HG03103 (cell line): Measurements from ENCODE around the gene PEX7.
"Not testable (repeated sequence)": the region's sequence is repeated elsewhere in the genome, so short reads cannot be mapped to it uniquely, and the experiment has no call there.

ENCODE experiments used
- ATAC-seq: cut with Tn5 transposase; IDR thresholded peaks from one replicate; pipeline ENCODE4 v1.9.1; 2021; ENCODE audit warnings: low read depth; ENCODE audit not compliant: unreplicated experiment

PEX7 gene

DNA sequence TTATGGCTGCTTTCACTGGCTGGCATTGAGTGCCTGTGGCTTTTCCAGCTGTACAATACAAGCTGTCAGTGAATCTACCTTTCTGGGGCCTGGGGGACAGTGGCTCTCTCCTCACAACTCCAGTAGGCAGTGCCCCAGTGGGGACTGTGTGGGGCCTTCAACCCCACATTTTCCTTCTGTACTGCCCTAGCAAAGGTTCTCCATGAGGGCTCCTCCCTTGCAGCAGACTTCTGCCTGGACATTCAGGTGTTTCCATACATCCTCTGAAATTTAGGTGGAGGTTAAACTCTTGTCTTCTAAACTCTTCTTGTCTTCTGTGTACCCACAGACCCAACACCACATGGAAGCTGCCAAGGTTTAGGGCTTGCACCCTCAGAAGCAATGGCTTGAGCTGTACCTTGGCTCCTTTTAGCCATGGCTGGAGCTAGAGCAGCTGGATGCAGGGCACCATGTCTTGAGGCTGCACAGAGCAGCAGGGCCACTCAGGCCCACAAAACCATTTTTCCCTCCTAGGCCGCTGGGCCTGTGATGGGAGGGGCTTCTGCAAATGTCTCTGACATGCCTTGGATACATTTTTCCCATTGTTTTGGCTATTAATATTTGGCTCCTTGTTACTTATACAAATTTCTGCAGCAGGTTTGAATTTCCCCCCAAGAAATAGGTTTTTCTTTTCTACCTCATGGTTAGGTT is 9.6 kb downstream of the PEX7 start:
- ATAC-seq, result no peak

- ATAC-seq, result no peak
Observed at GRCh38 chr6:136840276-136841001, 18.0 kb downstream of the PEX7 start.

GRCh38 chr6:136843210-136843609 is 20.8 kb downstream of the PEX7 start:
- no peak for ATAC-seq

- no peak for ATAC-seq
Observed at GRCh38 chr6:136846046-136846445, 23.7 kb downstream of the PEX7 start.

- ATAC-seq, result not testable (repeated sequence)
Observed at GRCh38 chr6:136846477-136846876, 24.1 kb downstream of the PEX7 start.

DNA sequence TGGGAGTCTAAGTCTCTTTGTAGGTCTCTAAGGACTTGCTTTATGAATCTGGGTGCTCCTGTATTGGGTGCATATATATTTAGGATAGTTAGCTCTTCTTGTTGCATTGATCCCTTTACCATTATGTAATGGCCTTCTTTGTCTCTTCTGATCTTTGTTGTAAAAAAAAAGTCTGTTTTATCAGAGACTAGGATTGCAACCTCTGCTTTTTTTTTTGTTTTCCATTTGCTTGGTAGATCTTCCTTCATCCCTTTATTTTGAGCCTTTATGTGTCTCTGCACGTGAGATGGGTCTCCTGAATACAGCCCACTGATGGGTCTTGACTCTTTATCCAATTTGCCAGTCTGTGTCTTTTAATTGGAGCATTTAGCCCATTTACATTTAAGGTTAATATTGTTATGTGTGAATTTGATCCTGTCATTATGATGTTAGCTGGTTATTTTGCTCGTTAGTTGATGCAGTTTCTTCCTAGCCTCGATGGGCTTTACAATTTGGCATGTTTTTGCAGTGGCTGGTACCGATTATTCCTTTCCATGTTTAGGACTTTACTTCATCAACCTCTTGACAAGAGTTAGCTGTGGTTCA is 27.7 kb downstream of the PEX7 start:
- not testable (repeated sequence) for ATAC-seq

GRCh38 chr6:136859430-136859829 is 37.0 kb downstream of the PEX7 start:
- no peak for ATAC-seq

DNA sequence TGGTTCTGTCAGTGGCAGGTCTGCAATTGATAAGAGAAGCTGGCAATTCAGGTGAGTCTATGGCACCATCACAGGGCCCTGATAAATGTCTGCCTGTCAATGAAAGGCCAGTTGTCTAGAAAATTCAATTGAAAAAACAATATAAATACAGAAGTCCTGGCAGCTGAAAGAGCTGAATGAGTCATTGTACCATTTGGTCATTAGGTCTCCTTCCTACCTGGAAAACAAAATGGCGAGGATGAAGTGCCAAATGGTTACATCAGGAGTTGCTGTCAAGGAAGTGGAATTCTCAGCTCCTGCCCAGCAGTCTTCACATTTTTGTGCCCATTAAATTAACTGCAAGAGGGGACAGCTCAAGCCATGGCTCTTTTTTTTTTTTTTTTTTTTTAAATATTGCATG is 37.7 kb downstream of the PEX7 start:
- no peak for ATAC-seq

- no peak for ATAC-seq
Observed at GRCh38 chr6:136862662-136863061, 40.3 kb downstream of the PEX7 start.

DNA sequence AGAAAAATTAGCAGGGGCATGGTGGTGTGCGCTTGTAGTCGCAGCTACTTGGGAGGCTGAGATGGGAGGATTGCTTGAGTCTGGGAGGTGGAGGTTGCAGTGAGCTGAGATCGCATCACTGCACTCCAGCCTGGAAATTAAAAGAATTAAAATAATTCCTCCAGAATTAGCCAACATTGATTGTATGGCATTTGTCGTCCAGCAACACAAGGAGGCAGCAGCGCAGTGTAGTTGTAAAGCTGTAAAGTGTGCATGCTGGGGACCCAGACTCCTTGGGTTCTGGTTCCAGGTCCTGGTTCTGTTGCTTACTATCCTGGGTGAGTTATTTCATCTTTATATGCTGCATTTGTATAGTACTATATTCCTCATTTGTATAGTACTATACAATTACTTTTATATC is 41.4 kb downstream of the PEX7 start:
- ATAC-seq, result no peak

DNA sequence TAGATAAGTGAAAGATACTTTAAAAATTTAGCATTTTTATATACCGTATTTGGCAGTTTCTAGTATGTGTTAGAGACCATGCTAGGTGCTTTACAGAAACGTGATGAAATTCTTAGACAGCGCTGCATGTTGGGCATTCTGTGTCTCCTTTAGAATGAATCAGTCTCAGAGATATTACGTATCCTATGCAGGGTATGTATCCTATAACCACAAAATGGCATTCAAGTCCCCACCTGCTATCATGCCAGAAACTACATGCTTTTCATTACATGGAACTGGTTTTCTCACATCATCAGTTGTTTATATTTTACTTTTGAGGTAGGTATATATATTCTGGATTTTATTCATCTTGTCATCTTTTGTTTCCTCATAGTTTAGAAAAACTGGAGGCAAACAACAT is 42.3 kb downstream of the PEX7 start:
- no peak for ATAC-seq

DNA sequence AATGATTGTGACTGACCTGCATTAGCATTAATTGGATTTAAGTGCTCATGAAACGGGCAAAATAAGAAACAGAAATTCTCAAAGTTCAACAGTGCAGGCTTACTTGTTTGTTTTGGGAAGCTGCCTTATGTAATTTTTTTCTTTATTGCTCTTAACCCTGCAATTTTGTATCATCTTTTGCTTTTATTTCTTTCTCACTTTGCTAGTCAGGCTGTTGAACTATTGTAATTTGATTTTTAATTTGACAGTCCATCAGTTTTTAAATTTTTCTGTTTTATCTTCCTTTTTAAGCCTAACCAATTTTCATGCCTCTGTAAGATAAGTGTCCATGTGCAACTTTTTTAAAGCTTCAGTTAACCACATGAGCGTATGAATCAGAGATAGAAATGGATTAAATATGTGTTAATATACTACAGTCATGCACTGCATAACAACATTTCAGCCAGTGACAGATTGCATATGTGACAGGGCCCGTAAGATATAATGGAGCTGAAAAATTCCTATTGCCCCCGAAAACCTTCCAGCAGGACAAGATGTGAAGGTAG is 44.6 kb downstream of the PEX7 start:
- ATAC-seq, result no peak

GRCh38 chr6:136869451-136869850 is 47.1 kb downstream of the PEX7 start:
- ATAC-seq, result no peak

GRCh38 chr6:136873748-136874147 is 51.4 kb downstream of the PEX7 start:
- no peak for ATAC-seq

- not testable (repeated sequence) for ATAC-seq
Observed at GRCh38 chr6:136876469-136876868, 54.1 kb downstream of the PEX7 start.

DNA sequence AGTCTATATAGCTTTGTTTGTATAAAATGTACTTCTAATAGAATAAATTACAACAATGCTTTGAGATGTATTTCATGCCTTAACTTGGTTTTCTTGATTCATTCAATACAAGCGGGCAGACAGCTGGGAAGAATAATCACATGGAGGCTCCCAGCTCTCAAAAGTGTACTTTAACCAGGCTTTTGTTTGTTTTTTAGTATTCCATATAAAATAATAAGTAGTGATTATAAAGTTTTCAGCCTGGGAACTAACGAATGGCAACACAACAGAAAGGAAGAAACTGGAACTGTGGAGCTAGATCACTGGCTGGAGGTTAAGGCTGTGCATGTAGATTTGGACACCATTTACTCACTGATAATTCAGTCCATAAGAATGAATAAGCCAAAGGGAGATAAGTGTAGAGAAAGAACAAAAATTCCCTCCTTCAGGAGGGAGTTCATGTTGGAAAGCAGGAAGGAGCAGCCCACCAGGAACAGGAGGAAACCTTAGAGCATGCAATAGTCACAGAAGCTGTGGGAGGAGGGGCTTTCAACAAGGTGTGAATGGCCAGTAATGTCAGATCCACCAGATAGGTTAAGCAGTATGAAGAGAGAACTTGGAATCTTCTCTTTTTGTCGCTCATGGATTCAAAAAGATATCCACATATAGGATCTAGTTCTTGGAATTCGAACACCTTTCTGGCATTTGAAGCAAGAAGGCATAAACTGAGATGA is 58.5 kb downstream of the PEX7 start:
- no peak for ATAC-seq

GRCh38 chr6:136886091-136886490 is 63.7 kb downstream of the PEX7 start:
- ATAC-seq, result no peak

- no peak for ATAC-seq
Observed at GRCh38 chr6:136887953-136888352, 65.6 kb downstream of the PEX7 start.

- no peak for ATAC-seq
Observed at GRCh38 chr6:136889271-136890193, 67.1 kb downstream of the PEX7 start.
